ENCODE measurements around the gene CPB2.

CPB2 gene

DNA sequence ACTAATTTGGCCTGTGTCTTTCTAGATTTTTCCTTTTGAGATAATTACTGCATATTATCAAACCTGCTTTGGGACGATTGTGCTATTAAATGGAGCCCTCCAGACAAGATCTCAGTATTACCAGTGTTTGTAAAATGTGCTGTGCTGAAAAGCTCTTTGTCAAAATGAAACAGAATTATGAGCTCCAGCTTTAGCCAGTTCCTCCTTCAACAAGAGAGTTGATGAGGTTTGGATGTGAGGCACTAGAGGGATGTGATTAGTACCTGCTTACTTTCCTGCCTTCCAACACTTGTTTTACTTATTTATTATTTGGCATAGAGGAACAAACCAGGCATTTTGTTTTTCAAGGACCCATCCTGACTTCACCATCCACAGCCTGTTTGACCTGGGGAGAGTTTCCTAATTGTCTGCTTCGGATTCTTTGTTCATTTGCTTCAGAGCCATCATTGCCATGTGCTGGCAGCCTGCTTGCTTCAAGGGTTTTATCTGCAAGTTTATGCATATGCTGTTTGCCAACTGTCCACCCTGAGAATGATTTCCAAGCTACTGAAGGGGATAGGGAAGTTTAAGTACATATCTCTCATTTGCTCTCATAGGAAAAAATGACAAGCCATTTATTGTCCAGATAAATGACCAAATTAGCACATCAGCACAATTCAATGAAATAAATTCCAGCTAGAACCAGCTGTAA, 32.9 kb upstream of the CPB2 start:
- Histone ChIP-seq H2BK15ac (replicated peaks; ENCODE audit: low read depth) (no peak overlapping the region), H3K27ac (ENCODE audit: low read depth, low read length) (no peak overlapping the region), H3K56ac (ENCODE audit: low read length) (no peak overlapping the region), H3K4me1 (ENCODE audit: control insufficient read depth, low read depth, low read length) (peaks cover 4% of the 10 kb centered on the region), H3K23ac (ENCODE audit: low read length) (no peak overlapping the region), H2AK5ac (ENCODE audit: low read length) (no peak overlapping the region), H3K27me3 (ENCODE audit: insufficient read depth, low read length, poor library complexity) (no peaks in the 10 kb centered on the region), H4K5ac (ENCODE audit: low read length) (no peak overlapping the region), H3K79me1 (ENCODE audit: low read length) (no peaks in the 10 kb centered on the region), H3K36me3 (ENCODE audit: control insufficient read depth, insufficient read depth, low read length) (no peaks in the 10 kb centered on the region), H3K4ac (ENCODE audit: low read depth, low read length) (no peak overlapping the region), H3K18ac (ENCODE audit: low read length) (no peak overlapping the region), H3K79me2 (ENCODE audit: control insufficient read depth, insufficient read depth, low read length) (no peaks in the 10 kb centered on the region), H2BK120ac (ENCODE audit: low read depth, low read length) (no peak overlapping the region), H2BK5ac (ENCODE audit: low read length) (no peak overlapping the region), H3K4me3 (ENCODE audit: low read length) (no peak overlapping the region), H3K9ac (ENCODE audit: low read length) (no peak overlapping the region), H3K4me2 (ENCODE audit: low read length) (no peak overlapping the region), H4K8ac (ENCODE audit: low read depth, low read length) (no peak overlapping the region)
- no peak for DNase-seq
- WGBS (ENCODE audit: extremely low coverage, insufficient coverage, low lambda C conversion rate) = no CpG with 5 or more reads among the region's 2 CpGs

DNA sequence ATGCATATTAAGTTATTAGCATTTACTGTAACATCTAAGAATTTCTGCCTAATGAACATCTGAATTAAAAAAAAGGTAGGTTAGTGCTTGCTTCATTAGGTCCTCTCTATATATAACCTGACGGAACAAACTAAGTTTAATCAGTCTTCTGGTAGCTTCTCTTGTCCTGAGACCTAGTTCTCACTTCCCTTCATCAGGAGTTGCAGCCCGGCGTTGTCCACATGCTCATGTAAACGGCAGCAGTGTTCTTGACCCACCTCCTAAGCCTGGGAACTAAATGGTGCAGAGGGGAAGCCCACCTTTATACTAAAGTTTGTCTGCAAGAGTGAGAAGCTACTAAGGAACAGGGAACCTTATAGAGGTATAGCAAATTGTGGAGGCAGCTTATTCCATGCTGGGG, 31.9 kb upstream of the CPB2 start:
- Histone ChIP-seq H3K9ac (ENCODE audit: low read length) (no peak overlapping the region), H2BK15ac (replicated peaks; ENCODE audit: low read depth) (no peak overlapping the region), H3K4me2 (ENCODE audit: low read length) (no peak overlapping the region), H3K23ac (ENCODE audit: low read length) (no peak overlapping the region), H3K79me2 (ENCODE audit: control insufficient read depth, insufficient read depth, low read length) (no peaks in the 10 kb centered on the region), H3K4me3 (ENCODE audit: low read length) (no peak overlapping the region), H2AK5ac (ENCODE audit: low read length) (no peak overlapping the region), H2BK5ac (ENCODE audit: low read length) (no peak overlapping the region), H3K56ac (ENCODE audit: low read length) (no peak overlapping the region), H2BK120ac (ENCODE audit: low read depth, low read length) (no peak overlapping the region), H3K4ac (ENCODE audit: low read depth, low read length) (no peak overlapping the region), H4K5ac (ENCODE audit: low read length) (no peak overlapping the region), H3K18ac (ENCODE audit: low read length) (no peak overlapping the region), H4K8ac (ENCODE audit: low read depth, low read length) (no peak overlapping the region), H3K27me3 (ENCODE audit: insufficient read depth, low read length, poor library complexity) (no peaks in the 10 kb centered on the region), H3K27ac (ENCODE audit: low read depth, low read length) (no peak overlapping the region), H3K36me3 (ENCODE audit: control insufficient read depth, insufficient read depth, low read length) (no peaks in the 10 kb centered on the region), H3K79me1 (ENCODE audit: low read length) (no peaks in the 10 kb centered on the region), H3K4me1 (ENCODE audit: control insufficient read depth, low read depth, low read length) (peaks cover 4% of the 10 kb centered on the region)
- no peak for DNase-seq
- WGBS (ENCODE audit: extremely low coverage, insufficient coverage, low lambda C conversion rate) = no CpG with 5 or more reads among the region's 4 CpGs

DNA sequence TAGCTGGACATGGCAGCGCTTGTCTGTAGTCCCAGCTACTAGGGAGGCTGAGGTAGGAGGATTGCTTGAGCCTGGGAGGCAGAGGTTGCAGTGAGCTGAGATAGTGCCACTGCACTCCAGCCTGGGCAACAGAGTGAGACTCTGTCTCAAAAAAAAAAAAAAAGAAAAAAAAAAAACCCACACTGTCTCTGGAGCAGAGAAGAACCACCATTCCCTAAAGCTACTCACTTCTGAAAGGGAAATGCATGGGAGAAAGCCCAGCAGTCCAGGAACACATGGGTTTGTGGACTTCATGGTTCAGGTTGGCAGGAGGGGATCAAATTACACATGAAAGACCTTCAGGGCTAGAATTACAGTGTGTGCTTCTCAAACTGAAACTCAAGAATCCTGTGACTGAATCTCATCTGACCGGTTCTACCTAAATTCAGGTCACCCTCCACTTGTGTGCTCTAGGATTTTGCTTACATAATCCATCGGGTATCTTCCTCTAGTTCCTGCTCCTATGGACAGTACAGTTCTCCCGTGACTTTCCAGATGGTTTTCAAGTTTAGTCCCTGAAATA, 30.2 kb upstream of the CPB2 start:
- Histone ChIP-seq H3K36me3 (ENCODE audit: control insufficient read depth, insufficient read depth, low read length) (no peaks in the 10 kb centered on the region), H3K18ac (ENCODE audit: low read length) (no peak overlapping the region), H3K4ac (ENCODE audit: low read depth, low read length) (no peak overlapping the region), H4K8ac (ENCODE audit: low read depth, low read length) (no peak overlapping the region), H2BK15ac (replicated peaks; ENCODE audit: low read depth) (no peak overlapping the region), H2BK120ac (ENCODE audit: low read depth, low read length) (no peak overlapping the region), H3K4me1 (ENCODE audit: control insufficient read depth, low read depth, low read length) (peaks cover 4% of the 10 kb centered on the region), H3K23ac (ENCODE audit: low read length) (no peak overlapping the region), H3K4me3 (ENCODE audit: low read length) (no peak overlapping the region), H2BK5ac (ENCODE audit: low read length) (no peak overlapping the region), H3K27ac (ENCODE audit: low read depth, low read length) (no peak overlapping the region), H2AK5ac (ENCODE audit: low read length) (no peak overlapping the region), H3K27me3 (ENCODE audit: insufficient read depth, low read length, poor library complexity) (no peaks in the 10 kb centered on the region), H3K4me2 (ENCODE audit: low read length) (no peak overlapping the region), H4K5ac (ENCODE audit: low read length) (no peak overlapping the region), H3K79me1 (ENCODE audit: low read length) (no peaks in the 10 kb centered on the region), H3K56ac (ENCODE audit: low read length) (peak overlapping the region; percentile 3), H3K79me2 (ENCODE audit: control insufficient read depth, insufficient read depth, low read length) (no peaks in the 10 kb centered on the region), H3K9ac (ENCODE audit: low read length) (no peak overlapping the region)
- peak; percentile 77 for DNase-seq
- WGBS (ENCODE audit: extremely low coverage, insufficient coverage, low lambda C conversion rate) = no CpG with 5 or more reads among the region's 4 CpGs

DNA sequence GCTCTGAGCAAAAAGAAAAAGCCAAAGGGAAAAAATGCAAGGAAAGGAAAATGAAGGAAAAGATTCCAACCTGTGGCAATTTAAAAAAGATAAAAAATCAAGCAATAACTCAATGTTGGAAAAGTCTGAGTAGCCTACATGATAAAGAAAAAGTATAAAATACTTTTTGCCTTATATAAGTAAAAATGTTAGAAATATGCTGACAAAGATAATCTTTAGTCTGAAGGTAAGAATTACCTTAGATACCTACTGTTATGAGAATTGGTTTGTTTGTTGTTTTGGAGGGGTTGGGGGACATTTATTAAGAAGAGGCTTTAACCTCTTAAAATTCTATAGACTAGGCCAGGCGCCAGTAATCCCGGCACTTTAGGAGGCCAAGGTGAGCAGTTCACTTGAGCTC, 29.7 kb upstream of the CPB2 start:
- peaks cover 4% of the 10 kb centered on the region for H3K4me1 ChIP-seq (ENCODE audit: control insufficient read depth, low read depth, low read length)
- no peak overlapping the region for H2BK5ac ChIP-seq (ENCODE audit: low read length)
- H3K27me3 ChIP-seq (ENCODE audit: insufficient read depth, low read length, poor library complexity) = no peaks in the 10 kb centered on the region
- no peak overlapping the region for H3K56ac ChIP-seq (ENCODE audit: low read length)
- H3K4ac ChIP-seq (ENCODE audit: low read depth, low read length) = no peak overlapping the region
- H3K4me2 ChIP-seq (ENCODE audit: low read length) = no peak overlapping the region
- H3K23ac ChIP-seq (ENCODE audit: low read length) = no peak overlapping the region
- no peak overlapping the region for H3K9ac ChIP-seq (ENCODE audit: low read length)
- no peak overlapping the region for H3K18ac ChIP-seq (ENCODE audit: low read length)
- no CpG with 5 or more reads among the region's 2 CpGs for WGBS (ENCODE audit: extremely low coverage, insufficient coverage, low lambda C conversion rate)
- no peak for DNase-seq
- H2AK5ac ChIP-seq (ENCODE audit: low read length) = no peak overlapping the region
- H3K36me3 ChIP-seq (ENCODE audit: control insufficient read depth, insufficient read depth, low read length) = no peaks in the 10 kb centered on the region
- no peak overlapping the region for H4K8ac ChIP-seq (ENCODE audit: low read depth, low read length)
- H2BK120ac ChIP-seq (ENCODE audit: low read depth, low read length) = no peak overlapping the region
- no peaks in the 10 kb centered on the region for H3K79me1 ChIP-seq (ENCODE audit: low read length)
- H3K4me3 ChIP-seq (ENCODE audit: low read length) = no peak overlapping the region
- H4K5ac ChIP-seq (ENCODE audit: low read length) = no peak overlapping the region
- no peak overlapping the region for H2BK15ac ChIP-seq (replicated peaks; ENCODE audit: low read depth)
- H3K27ac ChIP-seq (ENCODE audit: low read depth, low read length) = no peak overlapping the region
- H3K79me2 ChIP-seq (ENCODE audit: control insufficient read depth, insufficient read depth, low read length) = no peaks in the 10 kb centered on the region

DNA sequence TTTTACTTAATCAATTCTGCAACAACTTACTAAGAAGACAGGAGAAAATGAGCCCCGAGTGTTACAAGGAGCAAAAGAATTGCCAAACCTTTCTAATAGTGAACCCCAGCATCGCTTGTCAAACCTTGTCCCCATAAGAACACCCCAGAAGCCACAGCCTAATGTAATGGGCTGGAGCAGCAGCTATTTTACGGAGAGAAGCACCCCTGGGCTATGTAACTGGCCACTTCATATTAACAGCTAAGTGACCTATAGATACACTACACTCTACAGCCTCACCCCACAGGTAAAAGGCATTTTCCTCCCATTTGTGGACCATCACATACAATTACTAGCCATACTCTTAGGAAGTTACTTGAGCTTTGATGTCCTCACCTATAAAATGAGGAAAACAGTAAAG, 27.3 kb upstream of the CPB2 start:
- Histone ChIP-seq H3K4me2 (ENCODE audit: low read length) (no peak overlapping the region), H3K4ac (ENCODE audit: low read depth, low read length) (no peak overlapping the region)

DNA sequence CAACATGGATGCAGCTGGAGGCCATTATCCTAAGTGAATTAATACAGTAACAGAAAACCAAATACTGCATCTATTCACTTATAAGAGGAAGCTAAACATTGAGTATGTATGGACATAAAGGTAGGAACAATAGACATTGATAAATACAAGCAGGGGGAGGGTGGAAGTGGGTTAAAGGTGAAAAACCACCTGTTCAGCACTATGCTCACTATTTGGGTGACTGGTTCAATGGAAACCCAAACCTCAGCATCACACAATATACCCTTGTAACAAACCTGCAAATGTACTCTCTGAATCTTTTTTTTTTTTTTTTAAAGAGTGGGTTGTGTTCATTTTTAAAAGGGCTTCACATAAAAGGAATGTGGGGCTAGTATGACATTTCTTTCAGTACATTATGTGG, 26.9 kb upstream of the CPB2 start:
- Histone ChIP-seq H3K4me1 (ENCODE audit: control insufficient read depth, low read depth, low read length) (peaks cover 4% of the 10 kb centered on the region), H3K4me2 (ENCODE audit: low read length) (no peak overlapping the region), H3K56ac (ENCODE audit: low read length) (no peak overlapping the region), H3K27ac (ENCODE audit: low read depth, low read length) (no peak overlapping the region), H3K4me3 (ENCODE audit: low read length) (no peak overlapping the region), H2BK15ac (replicated peaks; ENCODE audit: low read depth) (no peak overlapping the region), H4K8ac (ENCODE audit: low read depth, low read length) (no peak overlapping the region), H3K4ac (ENCODE audit: low read depth, low read length) (no peak overlapping the region), H3K36me3 (ENCODE audit: control insufficient read depth, insufficient read depth, low read length) (no peaks in the 10 kb centered on the region), H3K27me3 (ENCODE audit: insufficient read depth, low read length, poor library complexity) (no peaks in the 10 kb centered on the region), H3K79me1 (ENCODE audit: low read length) (no peaks in the 10 kb centered on the region), H3K9ac (ENCODE audit: low read length) (no peak overlapping the region), H4K5ac (ENCODE audit: low read length) (no peak overlapping the region), H3K18ac (ENCODE audit: low read length) (no peak overlapping the region), H3K79me2 (ENCODE audit: control insufficient read depth, insufficient read depth, low read length) (no peaks in the 10 kb centered on the region), H2BK5ac (ENCODE audit: low read length) (no peak overlapping the region), H3K23ac (ENCODE audit: low read length) (no peak overlapping the region), H2BK120ac (ENCODE audit: low read depth, low read length) (no peak overlapping the region), H2AK5ac (ENCODE audit: low read length) (no peak overlapping the region)
- DNase-seq = no peak

More for the DNA sequence above, 27.3 kb upstream of the CPB2 start:
- Histone ChIP-seq H4K5ac (ENCODE audit: low read length) (no peak overlapping the region), H2BK120ac (ENCODE audit: low read depth, low read length) (no peak overlapping the region), H2BK15ac (replicated peaks; ENCODE audit: low read depth) (no peak overlapping the region), H3K79me1 (ENCODE audit: low read length) (no peaks in the 10 kb centered on the region), H3K4me3 (ENCODE audit: low read length) (no peak overlapping the region), H2BK5ac (ENCODE audit: low read length) (no peak overlapping the region), H3K4me1 (ENCODE audit: control insufficient read depth, low read depth, low read length) (peaks cover 4% of the 10 kb centered on the region), H3K9ac (ENCODE audit: low read length) (no peak overlapping the region), H2AK5ac (ENCODE audit: low read length) (no peak overlapping the region), H3K27me3 (ENCODE audit: insufficient read depth, low read length, poor library complexity) (no peaks in the 10 kb centered on the region), H3K27ac (ENCODE audit: low read depth, low read length) (no peak overlapping the region), H3K18ac (ENCODE audit: low read length) (no peak overlapping the region), H3K36me3 (ENCODE audit: control insufficient read depth, insufficient read depth, low read length) (no peaks in the 10 kb centered on the region), H3K56ac (ENCODE audit: low read length) (no peak overlapping the region), H4K8ac (ENCODE audit: low read depth, low read length) (no peak overlapping the region), H3K23ac (ENCODE audit: low read length) (no peak overlapping the region), H3K79me2 (ENCODE audit: control insufficient read depth, insufficient read depth, low read length) (no peaks in the 10 kb centered on the region)
- WGBS (ENCODE audit: extremely low coverage, insufficient coverage, low lambda C conversion rate) = no CpG with 5 or more reads among the region's 3 CpGs
- DNase-seq = no peak

All from mesendoderm (in vitro differentiated cells).